ENCODE measurements around the gene RETREG3. TPM values are rescaled to one million over a fixed set of nuclear protein-coding genes. Genes with fewer than 3 reads are reported as not detected.

The RETREG3 gene
- total and polyA plus RNA-seq, 2 of the 4 experiments (the other 2 are of a cell fraction): 18.1 to 44.1 TPM

DNA sequence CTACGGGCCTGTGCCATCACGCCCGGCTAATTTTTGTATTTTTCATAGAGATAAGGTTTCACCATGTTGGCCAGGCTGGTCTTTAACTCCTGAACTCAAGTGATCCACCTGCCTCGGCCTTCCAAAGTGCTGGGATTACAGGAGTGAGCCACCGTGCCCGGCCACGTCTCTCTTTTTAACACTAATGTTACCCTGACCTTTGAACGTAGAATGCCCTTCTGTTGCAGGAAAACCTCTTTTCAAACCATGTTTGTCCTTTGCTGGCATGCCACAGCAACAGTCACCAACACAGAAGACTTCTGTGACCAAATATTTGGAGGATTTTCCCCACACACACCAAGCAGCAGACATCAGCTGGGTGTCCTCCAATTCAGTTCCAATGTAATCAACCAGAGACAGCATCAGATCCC lies 64.3 kb downstream of the RETREG3 start:
- intact Hi-C loops (cut with micrococcal nuclease): no loop called here
- Histone ChIP-seq H4K91ac (ENCODE audit: insufficient read depth, low read depth, low read length) (no peak overlapping the region), H2AK5ac (ENCODE audit: low read depth, low read length) (no peak overlapping the region), H4K8ac (ENCODE audit: low read depth in 2 of 2, low read length in 2 of 2) (no peak overlapping the region), H3K4me2 (ENCODE audit: low read depth, low read length) (no peak overlapping the region), H2AK9ac (replicated peaks; ENCODE audit: low read depth, low read length, poor library complexity) (no peak overlapping the region), H3K23ac (ENCODE audit: low read depth, low read length) (no peak overlapping the region), H2BK5ac (ENCODE audit: low read depth, low read length, poor library complexity, severe bottlenecking) (no peak overlapping the region), H4K20me1 (ENCODE audit: insufficient read depth, low read length) (no peaks in the 10 kb centered on the region; the same call in 1 of the 2 replicates), H3K9me1 (ENCODE audit: insufficient read depth, low read length) (peaks cover 11% of the 10 kb centered on the region), H3K4me1 (ENCODE audit: control insufficient read depth, insufficient read depth, low read length) (peaks cover 3% of the 10 kb centered on the region; the same call in 1 of the 2 replicates), H2BK15ac (ENCODE audit: low read depth, low read length) (no peak overlapping the region), H3K36me3 (ENCODE audit: control insufficient read depth, insufficient read depth, low read length) (peaks cover 38% of the 10 kb centered on the region), H3K4ac (ENCODE audit: low read depth, low read length) (no peak overlapping the region), H4K5ac (ENCODE audit: low read depth, low read length) (no peak overlapping the region), H2AFZ (replicated peaks; ENCODE audit: low read length, poor library complexity) (no peak overlapping the region), H3K9ac (ENCODE audit: low read depth, low read length) (no peak overlapping the region), H2BK120ac (ENCODE audit: low read depth, low read length) (no peak overlapping the region), H3K14ac (replicated peaks; ENCODE audit: low read depth, low read length) (no peak overlapping the region), H3K27ac (ENCODE audit: insufficient read depth, low read length) (no peak overlapping the region), H3K4me3 (ENCODE audit: insufficient read depth, low read depth, low read length) (no peak overlapping the region), H3K18ac (ENCODE audit: low read depth, low read length) (no peak overlapping the region), H3K9me3 (ENCODE audit: control insufficient read depth, insufficient read depth, low read length) (no peaks in the 10 kb centered on the region), H2BK20ac (ENCODE audit: low read depth, low read length) (no peak overlapping the region), H3K56ac (ENCODE audit: extremely low read depth, insufficient read depth, low read length) (no peak overlapping the region), H3K27me3 (ENCODE audit: control insufficient read depth, insufficient read depth, low read length) (no peaks in the 10 kb centered on the region), H3K79me1 (ENCODE audit: low read depth in 1 of 2, low read length in 2 of 2) (peaks cover 3 to 15% of the 10 kb centered on the region in 2 experiments; a peak in 3 of 4 replicates)
- BruUV-seq (replicated peaks): no TSS peak
- DNase-seq (no peak), ATAC-seq (ENCODE audit: low read depth) (no peak)
- dilution Hi-C loops (cut with HindIII; ENCODE audit: low sequenced_read_pairs, unreplicated experiment): no loop called here
- ChIA-PET POLR2A (ENCODE audit: unreplicated experiment) (no interaction called here), CTCF (no interaction called here)
- TF ChIP-seq USF2 (IDR thresholded peaks at IDR 0.05; ENCODE audit: low read depth, low read length) (no peak), BHLHE40 (IDR thresholded peaks at IDR 0.05; ENCODE audit: low read depth, low read length) (no peak), CHD1 (IDR thresholded peaks at IDR 0.05; ENCODE audit: low read depth, low read length) (no peak), FOS (IDR thresholded peaks at IDR 0.05; ENCODE audit: low read depth, low read length) (no peak), POLR2A (IDR thresholded peaks at IDR 0.05; ENCODE audit: low read depth, low read length) (no peak), NFE2L2 (IDR thresholded peaks at IDR 0.05; ENCODE audit: low read depth, low read length) (no peak), MAFK (IDR thresholded peaks at IDR 0.05; ENCODE audit: low read depth, low read length) (no peak), CTCF (conservative IDR thresholded peaks at IDR 0.05; ENCODE audit: low read depth, low read length) (no peak), SMC3 (IDR thresholded peaks at IDR 0.05; ENCODE audit: low read depth, low read length) (no peak), CEBPB (IDR thresholded peaks at IDR 0.05; ENCODE audit: low read depth, low read length) (no peak), MAZ (IDR thresholded peaks at IDR 0.05; ENCODE audit: borderline replicate concordance, low read depth, low read length) (no peak), MXI1 (IDR thresholded peaks at IDR 0.05; ENCODE audit: borderline replicate concordance, low read depth, low read length) (no peak), RAD21 (IDR thresholded peaks at IDR 0.05; ENCODE audit: low read length) (no peak), RCOR1 (IDR thresholded peaks at IDR 0.05; ENCODE audit: insufficient replicate concordance, low read length) (no peak), RFX5 (IDR thresholded peaks at IDR 0.05; ENCODE audit: low read depth, low read length) (no peak), ELK1 (IDR thresholded peaks at IDR 0.05; ENCODE audit: borderline replicate concordance, low read depth, low read length) (no peak)
- in situ Hi-C loops (cut with MboI; ENCODE audit: low sequenced_read_pairs): no loop called here
- 78% methylated on average over 7 of the region's 8 CpGs; no CpG with 5 or more reads in 1 of the 2 experiments for WGBS, 2 experiments (ENCODE audit: extremely low coverage in 2 of 2, insufficient read length in 1 of 2)

All from IMR-90 (cell line).